Activated T-cell treated with anti-CD3 and anti-CD28 coated beads for 4 hours (primary cell): ENCODE data around the gene SPOCD1.

ENCODE experiments used
- DNase-seq: peaks from one replicate; pipeline ENCODE4 v3.0.0-alpha.2; 2020

Gene SPOCD1

GRCh38 chr1:31753707-31754349 lies 62.0 kb downstream of the SPOCD1 start:
- DNase-seq = no peak

GRCh38 chr1:31752952-31753475 lies 62.8 kb downstream of the SPOCD1 start:
- DNase-seq = no peak

GRCh38 chr1:31752258-31752657 lies 63.6 kb downstream of the SPOCD1 start:
- no peak for DNase-seq

- DNase-seq = no peak
These were observed 64.0 kb downstream of the SPOCD1 start for GRCh38 chr1:31751822-31752241.

- no peak for DNase-seq
These were observed 64.8 kb downstream of the SPOCD1 start for GRCh38 chr1:31750858-31751510.

- no peak for DNase-seq
These were observed 65.8 kb downstream of the SPOCD1 start for GRCh38 chr1:31749785-31750735.

GRCh38 chr1:31748365-31748764 lies 67.5 kb downstream of the SPOCD1 start:
- no peak for DNase-seq

- DNase-seq = no peak
These were observed 68.5 kb downstream of the SPOCD1 start for GRCh38 chr1:31747304-31747703.

GRCh38 chr1:31746687-31747086 lies 69.1 kb downstream of the SPOCD1 start:
- DNase-seq = no peak

- no peak for DNase-seq
These were observed 69.7 kb downstream of the SPOCD1 start for GRCh38 chr1:31745946-31746670.

GRCh38 chr1:31745096-31745945 lies 70.5 kb downstream of the SPOCD1 start:
- DNase-seq = peak; percentile 42

- DNase-seq = no peak
These were observed 71.5 kb downstream of the SPOCD1 start for GRCh38 chr1:31744165-31744888.

GRCh38 chr1:31742462-31743212 lies 73.2 kb downstream of the SPOCD1 start:
- DNase-seq = no peak
